OCI-LY7 (cell line): ENCODE data around the gene MED27. TPM values are rescaled to one million over a fixed set of nuclear protein-coding genes. Genes with fewer than 3 reads are reported as not detected.

ENCODE experiments used
- BruUV-seq: library from RNA; stranded (reverse); fragments of 400-500 nt; replicated peaks from 2 replicates; lab custom pipeline; 2021; lab: Mats Ljungman, UMichigan
- CTCF ChIA-PET: fragments of 300-600 bp; sonication (Branson Sonifier 250); formaldehyde crosslinking; loops from one replicate; lab custom pipeline; 2022; ENCODE audit warnings: antibody characterized with exemption; ENCODE audit not compliant: unreplicated experiment; lab: Charles Lee
- POLR2A ChIA-PET: fragments of 300-600 bp; sonication (Branson Sonifier 250); formaldehyde crosslinking; loops from one replicate; lab custom pipeline; 2022; ENCODE audit warnings: antibody characterized with exemption; lab: Charles Lee
- DNase-seq: peaks from one replicate; pipeline ENCODE4 v3.0.0-alpha.2; 2015; ENCODE audit warnings: low spot score
- H2AFZ ChIP-seq: fragments of 200-600 bp; sonication (generic), shearing (Covaris generic); 2 replicates; pipeline ENCODE4 v1.6.1; 2014; ENCODE audit warnings: mild to moderate bottlenecking, antibody characterized with exemption, low read length, moderate library complexity
- H3K27ac ChIP-seq: fragments of 200-600 bp; sonication (generic); 2 replicates; pipeline ENCODE4 v1.5.1; 2014; ENCODE audit warnings: mixed run types, low read depth, mild to moderate bottlenecking, moderate library complexity, low read length, inconsistent platforms; ENCODE audit not compliant: poor library complexity, severe bottlenecking
- H3K36me3 ChIP-seq: fragments of 200-600 bp; sonication (generic); 2 replicates; pipeline ENCODE4 v1.6.1; 2014; ENCODE audit warnings: mild to moderate bottlenecking, antibody characterized with exemption, low read length, moderate library complexity, mixed read lengths; ENCODE audit not compliant: insufficient read depth
- H3K4me1 ChIP-seq: fragments of 200-600 bp; sonication (generic); 2 replicates; pipeline ENCODE4 v1.5.1; 2014; ENCODE audit warnings: mild to moderate bottlenecking, low read length; ENCODE audit not compliant: insufficient read depth, poor library complexity, severe bottlenecking
- H3K4me2 ChIP-seq: fragments of 200-600 bp; sonication (generic); 2 replicates; pipeline ENCODE4 v1.6.1; 2014; ENCODE audit warnings: mild to moderate bottlenecking, low read length
- H3K4me3 ChIP-seq: fragments of 200-600 bp; sonication (generic); 2 replicates; pipeline ENCODE4 v1.5.1; 2014; ENCODE audit warnings: mild to moderate bottlenecking, low read depth, low read length; ENCODE audit not compliant: poor library complexity, severe bottlenecking
- H3K79me2 ChIP-seq: fragments of 200-600 bp; sonication (generic); 2 replicates; pipeline ENCODE4 v1.6.1; 2016; ENCODE audit warnings: low read depth, mild to moderate bottlenecking, low read length, moderate library complexity, mixed read lengths; ENCODE audit not compliant: insufficient read depth
- H3K9me2 ChIP-seq: fragments of 200-600 bp; sonication (generic); 2 replicates; pipeline ENCODE4 v1.6.1; 2016; ENCODE audit warnings: mild to moderate bottlenecking, low read length, mixed read lengths; ENCODE audit not compliant: insufficient read depth
- H3K9me3 ChIP-seq: fragments of 200-600 bp; sonication (generic); 2 replicates; pipeline ENCODE4 v1.6.1; 2014; ENCODE audit warnings: mild to moderate bottlenecking, mixed run types, low read length, mixed read lengths
- H4K20me1 ChIP-seq: fragments of 200-600 bp; sonication (generic); 2 replicates; pipeline ENCODE4 v1.6.1; 2014; ENCODE audit warnings: mild to moderate bottlenecking, antibody characterized with exemption, low read length, moderate library complexity, mixed read lengths; ENCODE audit not compliant: insufficient read depth
- EZH2phosphoT487 ChIP-seq: fragments of 200-600 bp; sonication (generic); IDR thresholded peaks from 2 replicates; pipeline ENCODE4 v1.6.1; 2018; ENCODE audit warnings: low read depth, borderline replicate concordance, mild to moderate bottlenecking, mixed run types, antibody characterized with exemption, low read length, moderate library complexity, mixed read lengths
- intact Hi-C: fragments of 100-400 bp; cut with micrococcal nuclease; formaldehyde crosslinking; loops from one replicate; pipeline ENCODE4 v1.10.0; 2022; ENCODE audit not compliant: unreplicated experiment
- total RNA-seq, 2 experiments: library from RNA; depleted of rRNA in 1 of 2; stranded (reverse); fragments of >200 nt in 1 of 2; shearing (Covaris generic) in 1 of 2; gene quantifications; 2 replicates each; pipeline ENCODE4 v1.2.3, GENCODE V29; 2014 to 2022
- TF ChIP-seq, protein P1 (sequence below): fragments of 200-600 bp; sonication (generic); conservative IDR thresholded peaks from 2 replicates; pipeline ENCODE4 v1.5.1; 2014; ENCODE audit warnings: mild to moderate bottlenecking, antibody characterized with exemption, low read length, moderate library complexity, mixed read lengths

The MED27 gene
- total RNA-seq, 2 experiments from 2014 or later = 23.1 to 32.6 TPM

DNA sequence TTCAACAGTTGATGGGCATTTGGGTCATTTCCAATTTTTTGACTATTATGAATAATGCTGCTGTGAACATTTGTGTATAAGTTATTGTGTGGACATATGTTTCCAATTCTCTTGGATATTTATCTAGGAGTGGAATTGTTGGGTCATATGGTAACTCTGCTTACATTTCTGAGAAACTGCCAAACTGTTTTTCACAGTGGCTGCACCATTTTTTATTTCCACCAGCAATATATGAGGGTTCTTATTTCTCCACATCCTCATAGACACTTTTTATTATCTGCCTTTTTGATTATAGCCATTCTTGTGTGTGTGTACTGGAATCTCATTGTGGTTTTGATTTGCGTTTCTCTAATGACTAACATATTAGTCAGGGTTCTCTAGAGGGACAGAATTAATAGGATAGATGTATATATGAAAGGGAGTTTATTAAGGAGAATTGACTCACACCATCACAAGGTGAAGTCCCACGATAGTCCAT is 14.7 kb upstream of the MED27 start:
- POLR2A ChIA-PET = no interaction called here

DNA sequence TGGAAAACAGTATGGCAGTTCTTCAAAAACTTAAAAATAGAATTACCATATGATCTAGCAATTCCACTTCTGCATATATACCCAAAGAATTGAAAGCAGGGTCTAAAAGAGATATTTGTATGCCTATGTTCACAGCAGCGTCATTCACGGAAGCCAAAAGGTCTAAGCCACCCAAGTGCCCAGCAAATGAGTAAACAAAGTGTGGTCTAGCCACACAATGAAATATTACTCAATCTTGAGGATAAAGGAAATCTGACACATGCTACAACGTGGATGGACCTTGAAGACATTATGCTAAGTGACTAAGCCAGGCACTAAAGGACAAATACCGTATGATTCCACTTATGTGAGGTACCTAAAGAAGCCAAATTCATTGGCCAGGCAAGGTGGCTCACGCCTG is 11.1 kb upstream of the MED27 start:
- Histone ChIP-seq H3K27ac (no peak overlapping the region), H3K9me3 (no peaks in the 10 kb centered on the region), H3K9me2 (no peaks in the 10 kb centered on the region), H2AFZ (no peak overlapping the region), H3K4me2 (no peak overlapping the region), H3K4me3 (no peak overlapping the region), H3K79me2 (no peaks in the 10 kb centered on the region), H3K4me1 (no peaks in the 10 kb centered on the region), H4K20me1 (no peaks in the 10 kb centered on the region), H3K36me3 (no peaks in the 10 kb centered on the region)
- no peak for DNase-seq
- no TSS peak for BruUV-seq
- TF ChIP-seq, protein P1, sequence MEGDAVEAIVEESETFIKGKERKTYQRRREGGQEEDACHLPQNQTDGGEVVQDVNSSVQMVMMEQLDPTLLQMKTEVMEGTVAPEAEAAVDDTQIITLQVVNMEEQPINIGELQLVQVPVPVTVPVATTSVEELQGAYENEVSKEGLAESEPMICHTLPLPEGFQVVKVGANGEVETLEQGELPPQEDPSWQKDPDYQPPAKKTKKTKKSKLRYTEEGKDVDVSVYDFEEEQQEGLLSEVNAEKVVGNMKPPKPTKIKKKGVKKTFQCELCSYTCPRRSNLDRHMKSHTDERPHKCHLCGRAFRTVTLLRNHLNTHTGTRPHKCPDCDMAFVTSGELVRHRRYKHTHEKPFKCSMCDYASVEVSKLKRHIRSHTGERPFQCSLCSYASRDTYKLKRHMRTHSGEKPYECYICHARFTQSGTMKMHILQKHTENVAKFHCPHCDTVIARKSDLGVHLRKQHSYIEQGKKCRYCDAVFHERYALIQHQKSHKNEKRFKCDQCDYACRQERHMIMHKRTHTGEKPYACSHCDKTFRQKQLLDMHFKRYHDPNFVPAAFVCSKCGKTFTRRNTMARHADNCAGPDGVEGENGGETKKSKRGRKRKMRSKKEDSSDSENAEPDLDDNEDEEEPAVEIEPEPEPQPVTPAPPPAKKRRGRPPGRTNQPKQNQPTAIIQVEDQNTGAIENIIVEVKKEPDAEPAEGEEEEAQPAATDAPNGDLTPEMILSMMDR = no peak
- TF ChIP-seq EZH2phosphoT487 = no peak
- POLR2A ChIA-PET = no interaction called here
- intact Hi-C loops = no loop called here
- CTCF ChIA-PET = no interaction called here

More for the DNA sequence above, 14.7 kb upstream of the MED27 start:
- Histone ChIP-seq H3K9me3 (no peaks in the 10 kb centered on the region), H3K9me2 (no peaks in the 10 kb centered on the region), H3K36me3 (no peaks in the 10 kb centered on the region), H3K79me2 (no peaks in the 10 kb centered on the region), H3K4me2 (no peak overlapping the region), H4K20me1 (no peaks in the 10 kb centered on the region), H3K27ac (no peak overlapping the region), H3K4me1 (no peaks in the 10 kb centered on the region), H3K4me3 (no peak overlapping the region), H2AFZ (no peak overlapping the region)
- TF ChIP-seq, protein P1 = no peak
- TF ChIP-seq EZH2phosphoT487 = no peak
- CTCF ChIA-PET = no interaction called here
- no peak for DNase-seq
- intact Hi-C loops = no loop called here
- BruUV-seq = no TSS peak

DNA sequence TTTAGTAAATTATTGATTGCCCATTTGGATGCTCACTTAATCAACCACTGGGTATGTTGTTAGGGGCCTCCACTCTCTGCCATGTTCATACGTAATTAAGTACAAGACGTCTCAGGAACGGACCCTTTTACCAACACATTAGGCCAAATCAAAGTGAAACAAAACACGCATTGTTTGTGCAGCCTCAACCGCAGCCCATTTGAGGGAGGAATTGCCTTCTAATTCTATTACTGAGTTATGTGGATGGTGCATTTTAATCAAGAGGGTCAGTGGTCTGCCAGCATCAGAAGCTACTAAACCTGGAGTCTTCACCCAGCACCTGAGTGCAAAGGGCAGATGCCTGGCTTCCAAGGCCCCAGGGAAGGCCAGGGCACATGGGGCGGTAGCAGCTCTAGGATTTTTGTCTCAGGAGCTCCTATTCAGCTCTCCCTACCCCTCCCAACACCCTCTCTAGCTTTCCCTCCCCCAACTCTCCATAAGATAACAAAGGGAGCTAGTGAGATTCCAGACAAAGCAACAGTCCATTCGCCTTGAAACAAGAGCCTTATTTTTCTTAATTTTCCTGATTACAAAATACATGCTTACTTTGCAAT is 7.9 kb upstream of the MED27 start:
- intact Hi-C loops = no loop called here

More for the DNA sequence above, 7.9 kb upstream of the MED27 start:
- Histone ChIP-seq H2AFZ (no peak overlapping the region), H3K79me2 (no peaks in the 10 kb centered on the region), H3K4me3 (no peak overlapping the region), H3K9me2 (no peaks in the 10 kb centered on the region), H3K9me3 (no peaks in the 10 kb centered on the region), H3K4me1 (no peaks in the 10 kb centered on the region), H3K36me3 (no peaks in the 10 kb centered on the region), H4K20me1 (no peaks in the 10 kb centered on the region), H3K27ac (no peak overlapping the region), H3K4me2 (no peak overlapping the region)
- CTCF ChIA-PET = no interaction called here
- TF ChIP-seq EZH2phosphoT487 = no peak
- TF ChIP-seq, protein P1 = no peak
- POLR2A ChIA-PET = no interaction called here
- DNase-seq = no peak
- no TSS peak for BruUV-seq
